WTC11 (cell line): ENCODE measurements around the gene SH3BP2. TPM values are rescaled to one million over a fixed set of nuclear protein-coding genes. Genes with fewer than 3 reads are reported as not detected.

Experiments used
- ATAC-seq: fragments of 200-7000 bp; cut with Tn5 transposase; 2 replicates; pipeline ENCODE4 v1.10.0; 2021; ENCODE audit warnings: mild to moderate bottlenecking, moderate library complexity
- CTCF ChIA-PET: fragments of 300-600 bp; sonication (Branson Sonifier 250); formaldehyde crosslinking; loops from one replicate; lab custom pipeline; 2021; ENCODE audit warnings: antibody characterized with exemption; lab: Charles Lee
- POLR2A ChIA-PET: fragments of 350-600 bp; sonication (Branson Sonifier 250); formaldehyde crosslinking; loops from one replicate; lab custom pipeline; 2021; ENCODE audit warnings: antibody characterized with exemption; lab: Charles Lee
- DNase-seq: peaks from one replicate; pipeline ENCODE4 v3.0.0; 2021; ENCODE audit warnings: low spot score
- H3K27ac Mint-ChIP-seq: 2 replicates; pipeline ENCODE4 v1.8.0; 2021; ENCODE audit warnings: mixed read lengths
- H3K27me3 Mint-ChIP-seq: 2 replicates; pipeline ENCODE4 v1.8.0; 2021; ENCODE audit warnings: low read depth, mild to moderate bottlenecking, moderate library complexity, mixed read lengths
- H3K36me3 Mint-ChIP-seq: 2 replicates; pipeline ENCODE4 v1.8.0; 2021; ENCODE audit warnings: mixed read lengths
- H3K4me1 Mint-ChIP-seq: 2 replicates; pipeline ENCODE4 v1.8.0; 2022; ENCODE audit warnings: mixed read lengths
- H3K4me3 Mint-ChIP-seq: 2 replicates; pipeline ENCODE4 v1.8.0; 2021; ENCODE audit warnings: mild to moderate bottlenecking, moderate library complexity, mixed read lengths
- H3K9me3 Mint-ChIP-seq: 2 replicates; pipeline ENCODE4 v1.8.0; 2021; ENCODE audit warnings: mixed read lengths
- FOXK1 ChIP-seq: sonication (generic); formaldehyde crosslinking; IDR thresholded peaks from 2 replicates; pipeline ENCODE4 v1.8.0; 2022; ENCODE audit warnings: mild to moderate bottlenecking, moderate library complexity, missing genetic modification reagents
- MXD4 ChIP-seq: fragments of 250-450 bp; sonication (Bioruptor Pico); IDR thresholded peaks from 2 replicates; pipeline ENCODE4 v1.8.0; 2021; ENCODE audit warnings: mild to moderate bottlenecking, moderate library complexity, borderline replicate concordance
- NFATC4 ChIP-seq: fragments of 250-450 bp; sonication (Bioruptor Pico); IDR thresholded peaks from 2 replicates; pipeline ENCODE4 v1.9.0; 2021; ENCODE audit warnings: mild to moderate bottlenecking
- PRRX2 ChIP-seq: fragments of 250-450 bp; sonication (Bioruptor Pico); IDR thresholded peaks from 2 replicates; pipeline ENCODE4 v1.8.0; 2021; ENCODE audit warnings: mild to moderate bottlenecking
- SMAD3 ChIP-seq: sonication (generic); formaldehyde crosslinking; IDR thresholded peaks from 2 replicates; pipeline ENCODE4 v1.8.0; 2022; ENCODE audit warnings: missing genetic modification reagents, mild to moderate bottlenecking, borderline replicate concordance
- SOX15 ChIP-seq: fragments of 250-450 bp; sonication (Bioruptor Pico); IDR thresholded peaks from 2 replicates; pipeline ENCODE4 v1.9.0; 2021; ENCODE audit warnings: mild to moderate bottlenecking
- TP53 ChIP-seq: sonication (generic); formaldehyde crosslinking; IDR thresholded peaks from 2 replicates; pipeline ENCODE4 v1.8.1; 2023; ENCODE audit warnings: mild to moderate bottlenecking, missing genetic modification reagents
- ZNF263 ChIP-seq: sonication (generic); formaldehyde crosslinking; IDR thresholded peaks from 2 replicates; pipeline ENCODE4 v1.8.1; 2022; ENCODE audit warnings: low read depth, mild to moderate bottlenecking, moderate library complexity, missing genetic modification reagents
- ZNF423 ChIP-seq: fragments of 250-450 bp; sonication (Bioruptor Pico); IDR thresholded peaks from 2 replicates; pipeline ENCODE4 v2.1.2; 2022; ENCODE audit warnings: mild to moderate bottlenecking, moderate library complexity
- ZNF671 ChIP-seq: fragments of 250-450 bp; sonication (Bioruptor Pico); IDR thresholded peaks from 2 replicates; pipeline ENCODE4 v1.8.0; 2021; ENCODE audit warnings: mild to moderate bottlenecking
- total RNA-seq: library from RNA; stranded (reverse); gene quantifications from 3 replicates; pipeline ENCODE4 v1.2.3, GENCODE V29; 2021
- TF ChIP-seq, protein P1 (sequence below): sonication (generic); formaldehyde crosslinking; IDR thresholded peaks from 2 replicates; pipeline ENCODE4 v1.8.1; 2023; ENCODE audit warnings: mild to moderate bottlenecking, missing genetic modification reagents
- TF ChIP-seq, protein P2 (sequence below): sonication (generic); formaldehyde crosslinking; IDR thresholded peaks from 2 replicates; pipeline ENCODE4 v1.8.1; 2023; ENCODE audit warnings: mild to moderate bottlenecking, missing genetic modification reagents, borderline replicate concordance
- TF ChIP-seq, protein P3 (sequence below): sonication (generic); formaldehyde crosslinking; IDR thresholded peaks from 2 replicates; pipeline ENCODE4 v1.8.1; 2023; ENCODE audit warnings: mild to moderate bottlenecking, moderate library complexity, missing genetic modification reagents
- TF ChIP-seq, protein P4 (sequence below): sonication (generic); formaldehyde crosslinking; IDR thresholded peaks from 2 replicates; pipeline ENCODE4 v1.8.0; 2022; ENCODE audit warnings: missing genetic modification reagents
- TF ChIP-seq, protein P5 (sequence below): sonication (generic); formaldehyde crosslinking; IDR thresholded peaks from 2 replicates; pipeline ENCODE4 v1.8.0; 2023; ENCODE audit warnings: missing genetic modification reagents
- TF ChIP-seq, protein P6 (sequence below): sonication (generic); formaldehyde crosslinking; IDR thresholded peaks from 2 replicates; pipeline ENCODE4 v1.8.1; 2023; ENCODE audit warnings: mild to moderate bottlenecking, missing genetic modification reagents, moderate library complexity

Gene SH3BP2
- total RNA-seq, 1 experiment from 2014 or later: 49.1 TPM

DNA sequence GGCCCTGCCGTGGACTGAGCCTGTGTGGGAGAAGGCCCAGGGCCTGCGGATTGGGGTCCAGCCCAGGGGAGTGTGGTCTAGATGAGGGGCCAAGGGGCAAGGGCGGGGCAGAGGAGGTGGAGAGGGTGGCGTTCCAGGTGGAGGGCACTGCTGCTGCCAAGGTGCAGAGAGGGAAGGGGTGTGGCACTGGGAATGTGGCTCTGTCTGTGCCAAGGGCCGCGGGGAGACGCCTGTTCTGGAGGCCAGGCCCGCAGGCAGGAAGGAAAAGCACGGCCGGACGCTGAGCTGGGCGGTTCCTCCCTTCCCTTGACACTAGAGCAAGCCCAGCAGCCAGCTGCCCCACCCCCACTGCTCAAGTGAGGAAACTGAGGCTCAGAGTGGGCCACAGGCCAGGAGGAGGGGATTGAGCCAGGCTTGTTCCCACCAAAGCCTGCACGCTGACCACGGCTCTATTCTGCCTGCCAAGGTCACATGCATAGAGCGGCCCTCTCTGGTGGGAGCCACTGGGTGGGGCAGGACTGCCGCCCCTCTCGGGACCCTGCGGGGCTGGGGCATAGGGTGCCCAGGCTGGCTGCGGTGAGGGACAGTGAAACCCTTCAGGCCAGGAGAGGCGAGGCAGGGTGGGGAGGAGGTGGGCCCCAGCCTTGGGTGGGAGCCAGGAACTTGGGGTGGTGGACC is 13.0 kb downstream of the SH3BP2 start (continued):
- TF ChIP-seq, protein P1, sequence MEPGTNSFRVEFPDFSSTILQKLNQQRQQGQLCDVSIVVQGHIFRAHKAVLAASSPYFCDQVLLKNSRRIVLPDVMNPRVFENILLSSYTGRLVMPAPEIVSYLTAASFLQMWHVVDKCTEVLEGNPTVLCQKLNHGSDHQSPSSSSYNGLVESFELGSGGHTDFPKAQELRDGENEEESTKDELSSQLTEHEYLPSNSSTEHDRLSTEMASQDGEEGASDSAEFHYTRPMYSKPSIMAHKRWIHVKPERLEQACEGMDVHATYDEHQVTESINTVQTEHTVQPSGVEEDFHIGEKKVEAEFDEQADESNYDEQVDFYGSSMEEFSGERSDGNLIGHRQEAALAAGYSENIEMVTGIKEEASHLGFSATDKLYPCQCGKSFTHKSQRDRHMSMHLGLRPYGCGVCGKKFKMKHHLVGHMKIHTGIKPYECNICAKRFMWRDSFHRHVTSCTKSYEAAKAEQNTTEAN (CRISPR knock-in tag): no peak
- TF ChIP-seq, protein P2, sequence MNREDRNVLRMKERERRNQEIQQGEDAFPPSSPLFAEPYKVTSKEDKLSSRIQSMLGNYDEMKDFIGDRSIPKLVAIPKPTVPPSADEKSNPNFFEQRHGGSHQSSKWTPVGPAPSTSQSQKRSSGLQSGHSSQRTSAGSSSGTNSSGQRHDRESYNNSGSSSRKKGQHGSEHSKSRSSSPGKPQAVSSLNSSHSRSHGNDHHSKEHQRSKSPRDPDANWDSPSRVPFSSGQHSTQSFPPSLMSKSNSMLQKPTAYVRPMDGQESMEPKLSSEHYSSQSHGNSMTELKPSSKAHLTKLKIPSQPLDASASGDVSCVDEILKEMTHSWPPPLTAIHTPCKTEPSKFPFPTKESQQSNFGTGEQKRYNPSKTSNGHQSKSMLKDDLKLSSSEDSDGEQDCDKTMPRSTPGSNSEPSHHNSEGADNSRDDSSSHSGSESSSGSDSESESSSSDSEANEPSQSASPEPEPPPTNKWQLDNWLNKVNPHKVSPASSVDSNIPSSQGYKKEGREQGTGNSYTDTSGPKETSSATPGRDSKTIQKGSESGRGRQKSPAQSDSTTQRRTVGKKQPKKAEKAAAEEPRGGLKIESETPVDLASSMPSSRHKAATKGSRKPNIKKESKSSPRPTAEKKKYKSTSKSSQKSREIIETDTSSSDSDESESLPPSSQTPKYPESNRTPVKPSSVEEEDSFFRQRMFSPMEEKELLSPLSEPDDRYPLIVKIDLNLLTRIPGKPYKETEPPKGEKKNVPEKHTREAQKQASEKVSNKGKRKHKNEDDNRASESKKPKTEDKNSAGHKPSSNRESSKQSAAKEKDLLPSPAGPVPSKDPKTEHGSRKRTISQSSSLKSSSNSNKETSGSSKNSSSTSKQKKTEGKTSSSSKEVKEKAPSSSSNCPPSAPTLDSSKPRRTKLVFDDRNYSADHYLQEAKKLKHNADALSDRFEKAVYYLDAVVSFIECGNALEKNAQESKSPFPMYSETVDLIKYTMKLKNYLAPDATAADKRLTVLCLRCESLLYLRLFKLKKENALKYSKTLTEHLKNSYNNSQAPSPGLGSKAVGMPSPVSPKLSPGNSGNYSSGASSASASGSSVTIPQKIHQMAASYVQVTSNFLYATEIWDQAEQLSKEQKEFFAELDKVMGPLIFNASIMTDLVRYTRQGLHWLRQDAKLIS (CRISPR knock-in tag): no peak

DNA sequence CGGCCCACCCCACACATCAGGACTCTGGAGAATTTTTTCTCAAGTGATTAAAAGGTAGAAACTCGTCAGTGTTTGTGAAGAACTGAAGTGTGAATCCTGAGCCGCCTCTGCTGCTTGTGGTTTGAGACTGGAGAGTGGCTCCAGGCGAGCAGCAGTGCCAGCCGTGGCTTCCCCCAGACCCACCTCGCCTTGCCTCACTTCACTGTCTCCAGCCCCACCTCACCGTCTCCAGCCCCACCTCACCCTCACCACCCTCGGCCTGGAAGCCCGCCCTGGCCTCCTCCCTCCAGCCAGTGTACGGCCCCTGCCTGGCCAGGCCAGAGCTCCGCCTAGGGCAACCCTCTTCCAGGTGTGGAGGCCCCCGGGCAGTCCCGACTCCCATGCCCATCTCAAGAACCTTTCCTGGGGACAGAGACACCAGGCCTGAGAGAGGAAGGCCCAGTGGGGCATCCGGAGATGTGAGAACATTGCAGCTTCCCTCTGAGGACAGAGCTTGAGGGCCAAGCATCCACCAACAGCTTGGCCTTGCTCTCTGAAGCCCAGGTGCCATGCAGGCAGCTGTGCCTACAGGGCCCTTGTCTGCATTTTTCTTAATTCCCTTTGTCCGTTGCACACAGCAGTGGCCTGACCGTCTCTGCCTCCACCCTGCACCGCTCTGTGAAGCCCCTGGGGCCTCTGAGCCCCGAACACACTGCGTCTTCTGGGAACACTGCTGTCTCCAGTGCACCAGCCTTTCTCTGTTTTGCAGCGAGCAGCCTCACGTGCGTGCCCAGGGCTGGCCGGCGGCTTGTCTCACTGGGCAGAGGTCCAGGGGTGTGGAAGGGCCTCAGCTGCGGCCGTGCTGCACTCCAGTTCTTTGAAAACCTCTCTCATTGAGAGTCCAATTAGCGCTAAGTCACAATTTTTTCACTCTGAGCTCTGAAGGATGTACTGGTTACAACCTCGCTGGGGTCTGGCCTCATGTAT is 13.8 kb downstream of the SH3BP2 start:
- H3K27ac Mint-ChIP-seq: peak overlapping the region; percentile 57; the same call in 1 of the 2 replicates
- ChIA-PET POLR2A (no interaction called here), CTCF (interaction anchor here (0.5 kb wide), 1 partner anchor 42 kb away, joined by 3 read pairs; no protein-coding TSS in a partner anchor)
- H3K27me3 Mint-ChIP-seq: no peaks in the 10 kb centered on the region
- TF ChIP-seq MXD4 (no peak), SOX15 (CRISPR knock-in tag) (no peak)
- TF ChIP-seq, protein P3, sequence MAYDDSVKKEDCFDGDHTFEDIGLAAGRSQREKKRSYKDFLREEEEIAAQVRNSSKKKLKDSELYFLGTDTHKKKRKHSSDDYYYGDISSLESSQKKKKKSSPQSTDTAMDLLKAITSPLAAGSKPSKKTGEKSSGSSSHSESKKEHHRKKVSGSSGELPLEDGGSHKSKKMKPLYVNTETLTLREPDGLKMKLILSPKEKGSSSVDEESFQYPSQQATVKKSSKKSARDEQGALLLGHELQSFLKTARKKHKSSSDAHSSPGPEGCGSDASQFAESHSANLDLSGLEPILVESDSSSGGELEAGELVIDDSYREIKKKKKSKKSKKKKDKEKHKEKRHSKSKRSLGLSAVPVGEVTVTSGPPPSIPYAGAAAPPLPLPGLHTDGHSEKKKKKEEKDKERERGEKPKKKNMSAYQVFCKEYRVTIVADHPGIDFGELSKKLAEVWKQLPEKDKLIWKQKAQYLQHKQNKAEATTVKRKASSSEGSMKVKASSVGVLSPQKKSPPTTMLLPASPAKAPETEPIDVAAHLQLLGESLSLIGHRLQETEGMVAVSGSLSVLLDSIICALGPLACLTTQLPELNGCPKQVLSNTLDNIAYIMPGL (CRISPR knock-in tag): no peak
- DNase-seq (no peak), ATAC-seq (no peak; the same call in 1 of the 2 replicates)
- no peaks in the 10 kb centered on the region for H3K9me3 Mint-ChIP-seq
- peaks cover 3% of the 10 kb centered on the region for H3K4me1 Mint-ChIP-seq
- H3K36me3 Mint-ChIP-seq: no peaks in the 10 kb centered on the region
- H3K4me3 Mint-ChIP-seq: no peak overlapping the region

DNA sequence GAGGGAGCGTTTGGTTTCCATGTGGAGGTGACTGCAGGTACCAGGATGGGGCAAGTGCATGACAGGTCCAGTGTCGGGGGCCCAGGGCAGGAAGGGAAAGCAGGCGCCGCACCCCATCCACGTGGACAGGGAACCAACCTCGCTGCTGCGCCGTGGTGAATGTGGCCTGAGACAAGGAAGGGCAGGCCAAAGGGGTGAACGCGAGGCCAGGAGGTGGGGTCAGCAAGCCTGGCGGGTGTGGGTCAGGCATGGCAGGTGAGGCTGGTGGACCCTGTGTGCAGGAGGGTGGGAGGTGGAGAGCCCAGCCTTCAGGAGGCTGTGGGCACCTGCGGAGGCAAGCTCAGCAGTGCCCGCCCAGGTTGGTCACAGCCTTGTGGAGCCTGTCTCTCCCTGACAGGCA is 14.7 kb downstream of the SH3BP2 start:
- no peak for DNase-seq
- Mint-ChIP-seq H3K36me3 (no peaks in the 10 kb centered on the region), H3K27ac (no peak overlapping the region), H3K27me3 (no peaks in the 10 kb centered on the region), H3K4me3 (no peak overlapping the region), H3K4me1 (peaks cover 8% of the 10 kb centered on the region), H3K9me3 (no peaks in the 10 kb centered on the region)
- ChIA-PET POLR2A (no interaction called here), CTCF (no interaction called here)
- no peak for TF ChIP-seq SMAD3 (CRISPR knock-in tag)
- no peak for TF ChIP-seq ZNF263 (CRISPR knock-in tag)
- ATAC-seq: no peak

DNA sequence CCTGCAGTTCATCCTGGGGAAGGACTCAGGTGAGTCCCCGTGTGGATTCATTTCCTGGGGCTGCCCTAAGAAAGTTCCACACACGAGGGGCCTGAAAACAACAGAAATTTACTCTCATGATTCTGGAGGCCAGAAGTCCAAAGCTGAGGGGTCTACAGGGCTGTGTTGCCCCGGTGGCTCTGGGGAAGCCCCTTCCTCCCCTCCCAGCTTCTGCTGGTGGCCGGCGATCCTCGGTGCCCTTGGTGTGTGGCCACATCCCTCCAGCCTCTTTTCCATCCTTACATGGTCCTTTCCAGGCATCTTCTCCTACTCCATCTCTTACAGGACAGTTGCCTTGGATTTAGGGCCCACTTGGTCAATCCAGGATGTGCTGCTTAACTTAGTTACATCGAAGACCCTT is 15.1 kb downstream of the SH3BP2 start:
- Mint-ChIP-seq H3K9me3 (no peaks in the 10 kb centered on the region), H3K27ac (no peak overlapping the region), H3K36me3 (no peaks in the 10 kb centered on the region), H3K4me3 (no peak overlapping the region), H3K27me3 (no peaks in the 10 kb centered on the region), H3K4me1 (peaks cover 11% of the 10 kb centered on the region)
- POLR2A ChIA-PET: no interaction called here
- DNase-seq (no peak), ATAC-seq (no peak)
- CTCF ChIA-PET: no interaction called here
- TF ChIP-seq ZNF423: no peak
- TF ChIP-seq SMAD3 (CRISPR knock-in tag): no peak
- TF ChIP-seq ZNF671 (CRISPR knock-in tag): no peak
- TF ChIP-seq, protein P4, sequence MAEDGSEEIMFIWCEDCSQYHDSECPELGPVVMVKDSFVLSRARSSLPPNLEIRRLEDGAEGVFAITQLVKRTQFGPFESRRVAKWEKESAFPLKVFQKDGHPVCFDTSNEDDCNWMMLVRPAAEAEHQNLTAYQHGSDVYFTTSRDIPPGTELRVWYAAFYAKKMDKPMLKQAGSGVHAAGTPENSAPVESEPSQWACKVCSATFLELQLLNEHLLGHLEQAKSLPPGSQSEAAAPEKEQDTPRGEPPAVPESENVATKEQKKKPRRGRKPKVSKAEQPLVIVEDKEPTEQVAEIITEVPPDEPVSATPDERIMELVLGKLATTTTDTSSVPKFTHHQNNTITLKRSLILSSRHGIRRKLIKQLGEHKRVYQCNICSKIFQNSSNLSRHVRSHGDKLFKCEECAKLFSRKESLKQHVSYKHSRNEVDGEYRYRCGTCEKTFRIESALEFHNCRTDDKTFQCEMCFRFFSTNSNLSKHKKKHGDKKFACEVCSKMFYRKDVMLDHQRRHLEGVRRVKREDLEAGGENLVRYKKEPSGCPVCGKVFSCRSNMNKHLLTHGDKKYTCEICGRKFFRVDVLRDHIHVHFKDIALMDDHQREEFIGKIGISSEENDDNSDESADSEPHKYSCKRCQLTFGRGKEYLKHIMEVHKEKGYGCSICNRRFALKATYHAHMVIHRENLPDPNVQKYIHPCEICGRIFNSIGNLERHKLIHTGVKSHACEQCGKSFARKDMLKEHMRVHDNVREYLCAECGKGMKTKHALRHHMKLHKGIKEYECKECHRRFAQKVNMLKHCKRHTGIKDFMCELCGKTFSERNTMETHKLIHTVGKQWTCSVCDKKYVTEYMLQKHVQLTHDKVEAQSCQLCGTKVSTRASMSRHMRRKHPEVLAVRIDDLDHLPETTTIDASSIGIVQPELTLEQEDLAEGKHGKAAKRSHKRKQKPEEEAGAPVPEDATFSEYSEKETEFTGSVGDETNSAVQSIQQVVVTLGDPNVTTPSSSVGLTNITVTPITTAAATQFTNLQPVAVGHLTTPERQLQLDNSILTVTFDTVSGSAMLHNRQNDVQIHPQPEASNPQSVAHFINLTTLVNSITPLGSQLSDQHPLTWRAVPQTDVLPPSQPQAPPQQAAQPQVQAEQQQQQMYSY (CRISPR knock-in tag): no peak
- TF ChIP-seq, protein P5, sequence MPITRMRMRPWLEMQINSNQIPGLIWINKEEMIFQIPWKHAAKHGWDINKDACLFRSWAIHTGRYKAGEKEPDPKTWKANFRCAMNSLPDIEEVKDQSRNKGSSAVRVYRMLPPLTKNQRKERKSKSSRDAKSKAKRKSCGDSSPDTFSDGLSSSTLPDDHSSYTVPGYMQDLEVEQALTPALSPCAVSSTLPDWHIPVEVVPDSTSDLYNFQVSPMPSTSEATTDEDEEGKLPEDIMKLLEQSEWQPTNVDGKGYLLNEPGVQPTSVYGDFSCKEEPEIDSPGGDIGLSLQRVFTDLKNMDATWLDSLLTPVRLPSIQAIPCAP (CRISPR knock-in tag): no peak
- TF ChIP-seq, protein P6, sequence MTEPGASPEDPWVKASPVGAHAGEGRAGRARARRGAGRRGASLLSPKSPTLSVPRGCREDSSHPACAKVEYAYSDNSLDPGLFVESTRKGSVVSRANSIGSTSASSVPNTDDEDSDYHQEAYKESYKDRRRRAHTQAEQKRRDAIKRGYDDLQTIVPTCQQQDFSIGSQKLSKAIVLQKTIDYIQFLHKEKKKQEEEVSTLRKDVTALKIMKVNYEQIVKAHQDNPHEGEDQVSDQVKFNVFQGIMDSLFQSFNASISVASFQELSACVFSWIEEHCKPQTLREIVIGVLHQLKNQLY (CRISPR knock-in tag): no peak
- TF ChIP-seq TP53 (CRISPR knock-in tag): no peak
- no peak for TF ChIP-seq FOXK1 (CRISPR knock-in tag)
- no peak for TF ChIP-seq NFATC4 (CRISPR knock-in tag)
- TF ChIP-seq PRRX2: no peak
